Liver (tissue), 9 donors: ENCODE data around the gene STK24. TPM values are rescaled to one million over a fixed set of nuclear protein-coding genes. Genes with fewer than 3 reads are reported as not detected.

Experiments used
- DNase-seq: peaks from one replicate; pipeline ENCODE4 v3.0.0-alpha.2; 2017; ENCODE audit warnings: low spot score
- H3K27ac ChIP-seq, 2 donors: one replicate each; pipeline ENCODE4 v1.7.0; 2013; ENCODE audit warnings: inconsistent platforms in 2 of 2, low read length in 2 of 2, control low read depth in 1 of 2, low read depth in 1 of 2, mild to moderate bottlenecking in 1 of 2
- H3K27me3 ChIP-seq, 4 donors: one replicate each; pipeline versions ENCODE4 v1.6.1 to v1.7.0; 2013; ENCODE audit warnings: low read length in 3 of 4, inconsistent platforms in 1 of 4, mild to moderate bottlenecking in 1 of 4, moderate library complexity in 1 of 4; ENCODE audit not compliant: control insufficient read depth in 4 of 4, insufficient read depth in 4 of 4
- H3K36me3 ChIP-seq, 4 donors: one replicate each; pipeline versions ENCODE4 v1.6.1 to v1.7.0; 2013; ENCODE audit warnings: low read length in 3 of 4, mild to moderate bottlenecking in 3 of 4, low read depth in 1 of 4, moderate library complexity in 1 of 4; ENCODE audit not compliant: control insufficient read depth in 4 of 4, insufficient read depth in 3 of 4
- H3K4me1 ChIP-seq, 4 donors: one replicate each; pipeline versions ENCODE4 v1.6.1 to v1.7.0; 2013; ENCODE audit warnings: low read length in 3 of 4, mild to moderate bottlenecking in 3 of 4, moderate library complexity in 1 of 4; ENCODE audit not compliant: control insufficient read depth in 4 of 4, insufficient read depth in 4 of 4
- H3K4me3 ChIP-seq, 3 donors: one replicate each; pipeline versions ENCODE4 v1.6.1 to v1.7.0; 2013; ENCODE audit warnings: low read length in 3 of 3, control low read depth in 1 of 3, low read depth in 1 of 3, mild to moderate bottlenecking in 1 of 3
- H3K9ac ChIP-seq, 2 donors: one replicate each; pipeline ENCODE4 v1.7.0; 2013; ENCODE audit warnings: low read length in 2 of 2, mild to moderate bottlenecking in 2 of 2, moderate library complexity in 2 of 2, control low read depth in 1 of 2, low read depth in 1 of 2
- H3K9me3 ChIP-seq, 4 donors: one replicate each; pipeline versions ENCODE4 v1.6.1 to v1.7.0; 2013; ENCODE audit warnings: low read length in 3 of 4; ENCODE audit not compliant: control insufficient read depth in 4 of 4
- ATF3 ChIP-seq: IDR thresholded peaks from 2 replicates; pipeline ENCODE4 v1.6.1; 2016; ENCODE audit warnings: antibody characterized with exemption
- CTCF ChIP-seq: fragments of 150-350 bp; IDR thresholded peaks from 2 replicates; pipeline ENCODE4 v1.5.1; 2017; ENCODE audit warnings: improper control_type of control experiment, low read depth, low read length; ENCODE audit not compliant: missing input control
- EGR1 ChIP-seq, 2 donors: IDR thresholded peaks; 2 replicates each; pipeline ENCODE4 v1.6.1; 2016 to 2018; ENCODE audit warnings: antibody characterized with exemption in 2 of 2, low read depth in 2 of 2
- FOXA1 ChIP-seq: IDR thresholded peaks from 2 replicates; pipeline ENCODE4 v1.6.1; 2016; ENCODE audit warnings: antibody characterized with exemption
- FOXA2 ChIP-seq: IDR thresholded peaks from 2 replicates; pipeline ENCODE4 v1.6.1; 2016; ENCODE audit warnings: antibody characterized with exemption
- GABPA ChIP-seq, 2 donors: IDR thresholded peaks in 1 of 2; conservative IDR thresholded peaks in 1 of 2; 2 replicates each; pipeline ENCODE4 v1.6.1; 2016; ENCODE audit warnings: antibody characterized with exemption in 2 of 2, mild to moderate bottlenecking in 1 of 2, moderate library complexity in 1 of 2
- HNF4G ChIP-seq: IDR thresholded peaks from 2 replicates; pipeline ENCODE4 v1.6.1; 2016; ENCODE audit warnings: antibody characterized with exemption
- MAX ChIP-seq: IDR thresholded peaks from 2 replicates; pipeline ENCODE4 v1.6.1; 2016; ENCODE audit warnings: antibody characterized with exemption
- NR2F2 ChIP-seq: IDR thresholded peaks from 2 replicates; pipeline ENCODE4 v1.6.1; 2016; ENCODE audit warnings: antibody characterized with exemption
- RAD21 ChIP-seq, 2 donors: IDR thresholded peaks; 2 replicates each; pipeline ENCODE4 v1.6.1; 2016; ENCODE audit warnings: antibody characterized with exemption in 2 of 2, mild to moderate bottlenecking in 2 of 2
- REST ChIP-seq: IDR thresholded peaks from 2 replicates; pipeline ENCODE4 v1.6.1; 2016; ENCODE audit warnings: antibody characterized with exemption, mild to moderate bottlenecking
- RXRA ChIP-seq, 2 donors: IDR thresholded peaks; 2 replicates each; pipeline ENCODE4 v1.6.1; 2017 to 2018; ENCODE audit warnings: antibody characterized with exemption in 2 of 2, mild to moderate bottlenecking in 1 of 2
- TAF1 ChIP-seq: conservative IDR thresholded peaks from 2 replicates; pipeline ENCODE4 v1.6.1; 2016; ENCODE audit warnings: antibody characterized with exemption, mild to moderate bottlenecking
- WGBS: extraction: QIAGEN DNeasy Blood & Tissue Kit; methylation state at CpG from one replicate; pipeline ENCODE4 v1.1.7; 2013; 5-methylcytosine and 5-hydroxymethylcytosine counted together
- polyA plus RNA-seq, 2 donors: library from polyadenylated mRNA; stranded (reverse) in 1 of 2; unstranded in 1 of 2; fragments of 200-250 nt in 1 of 2; fragments of >200 nt in 1 of 2; fragmentation: Nextera tagmentation in 1 of 2; extraction: Ambion mirVana in 1 of 2; gene quantifications; one replicate each; pipeline versions ENCODE4 v1.2.1 to v1.2.3, GENCODE V29; 2013 to 2015
- total RNA-seq, 2 donors: library from RNA; depleted of rRNA; stranded (reverse); fragments of >200 nt; gene quantifications; one replicate each; pipeline ENCODE4 v1.2.3, GENCODE V29; 2014
- donor health status: healthy.
- donor health status: healthy.
- donor health status: healthy.
- donor health status: healthy.
- donor health status: healthy.

The STK24 gene
- total and polyA plus RNA-seq, 4 donors = 6.4 to 43.3 (median 14.9) TPM

- DNase-seq = no peak
- 98% methylated on average over 13 of the region's 13 CpGs for WGBS
- no peak overlapping the region for H3K9ac ChIP-seq
- peaks cover 0 to 2% (median 0%) of the 10 kb centered on the region in 4 donors for H3K36me3 ChIP-seq
- H3K4me1 ChIP-seq = peaks cover 18 to 46% (median 33%) of the 10 kb centered on the region in 4 donors
- TF ChIP-seq EGR1 (IDR thresholded peaks at IDR 0.05; ENCODE audit: low read depth in 2 of 2) (no peak), FOXA2 (no peak), GABPA (IDR thresholded peaks at IDR 0.05 in 1 of 2, conservative IDR thresholded peaks at IDR 0.05 in 1 of 2) (no peak), ATF3 (no peak), FOXA1 (no peak), TAF1 (no peak), REST (no peak), RAD21 (IDR thresholded peaks at IDR 0.05) (no peak), NR2F2 (no peak), HNF4G (no peak), MAX (no peak), RXRA (IDR thresholded peaks at IDR 0.05) (no peak)
- no peaks in the 10 kb centered on the region for H3K9me3 ChIP-seq
- no peak overlapping the region for H3K4me3 ChIP-seq
- H3K27ac ChIP-seq = no peak overlapping the region
- H3K27me3 ChIP-seq = no peaks in the 10 kb centered on the region
Observed at GRCh38 chr13:98494769-98495168, 82.1 kb downstream of the STK24 start.

- H3K27ac ChIP-seq = no peak overlapping the region
- TF ChIP-seq RXRA (IDR thresholded peaks at IDR 0.05) (peak in 1 of 2 donors; percentile 8), GABPA (IDR thresholded peaks at IDR 0.05 in 1 of 2, conservative IDR thresholded peaks at IDR 0.05 in 1 of 2) (no peak), CTCF (no peak), REST (peak; percentile 61), MAX (no peak)
- peaks cover 22 to 51% (median 40%) of the 10 kb centered on the region in 4 donors for H3K4me1 ChIP-seq
- DNase-seq = no peak
- no peaks in the 10 kb centered on the region for H3K27me3 ChIP-seq
- WGBS = 88% methylated on average over 6 of the region's 6 CpGs
- no peak overlapping the region for H3K4me3 ChIP-seq
- H3K9ac ChIP-seq = no peak overlapping the region
- H3K36me3 ChIP-seq = peaks cover 0 to 2% (median 0%) of the 10 kb centered on the region in 4 donors
- H3K9me3 ChIP-seq = no peaks in the 10 kb centered on the region
Observed at GRCh38 chr13:98493042-98493712, 83.7 kb downstream of the STK24 start.
